A549 (cell line): ENCODE measurements around the gene RASSF9. TPM values are rescaled to one million over a fixed set of nuclear protein-coding genes. Genes with fewer than 3 reads are reported as not detected.

Source experiments
- ATAC-seq, 2 experiments: fragments of 200-7000 bp in 1 of 2; fragments of >200 bp in 1 of 2; cut with Nextera tagmentation in 1 of 2; cut with Tn5 transposase in 1 of 2; 3 replicates each; pipeline versions ENCODE4 v1.8.0 to v1.9.1; 2018 to 2020; ENCODE audit warnings: mild to moderate bottlenecking in 1 of 2, moderate library complexity in 1 of 2
- CTCF ChIA-PET: fragments of 300-600 bp; sonication (Branson Sonifier 250); formaldehyde crosslinking; extraction: SDS; loops from one replicate; lab custom pipeline; 2021; ENCODE audit warnings: antibody characterized with exemption, inconsistent platforms; lab: Yijun Ruan, JAX
- POLR2A ChIA-PET: fragments of 350-600 bp; formaldehyde crosslinking; extraction: SDS; loops from one replicate; lab custom pipeline; 2021; ENCODE audit warnings: antibody characterized with exemption, inconsistent platforms; lab: Yijun Ruan, JAX
- DNase-seq, 2 experiments: peaks; one replicate each; pipeline versions ENCODE4 v3.0.0 to v3.0.0-alpha.2; 2011 to 2016; ENCODE audit warnings: low read depth in 1 of 2, low spot score in 1 of 2
- FAIRE-seq: peaks from 2 replicates; lab custom pipeline; 2011; peaks lifted over from hg19 to GRCh38; lab: Jason Lieb, UNC
- H3K27ac ChIP-seq, 2 experiments: fragments of >200 bp; sonication (Bioruptor Twin); formaldehyde crosslinking; 3 replicates each; pipeline ENCODE4 v1.5.1; 2016 to 2017
- H3K4me1 ChIP-seq: fragments of >200 bp; sonication (Bioruptor Twin); formaldehyde crosslinking; 3 replicates; pipeline ENCODE4 v1.6.1; 2016
- H3K4me2 ChIP-seq: fragments of >200 bp; sonication (Bioruptor Twin); formaldehyde crosslinking; 3 replicates; pipeline ENCODE4 v1.6.1; 2016
- H3K4me3 ChIP-seq: fragments of >200 bp; sonication (Bioruptor Twin); formaldehyde crosslinking; 3 replicates; pipeline ENCODE4 v1.5.1; 2016
- H3K9me3 ChIP-seq: fragments of >200 bp; sonication (Bioruptor Twin); formaldehyde crosslinking; 3 replicates; pipeline ENCODE4 v1.6.1; 2016
- CBX2 ChIP-seq: fragments of 200-600 bp; sonication (generic); IDR thresholded peaks from 2 replicates; pipeline ENCODE4 v1.6.1; 2016; ENCODE audit warnings: low read depth, mild to moderate bottlenecking, borderline replicate concordance
- FOSB ChIP-seq: fragments of 250-450 bp; sonication (Bioruptor Pico); IDR thresholded peaks from 2 replicates; pipeline ENCODE4 v1.5.0; 2020; ENCODE audit warnings: mild to moderate bottlenecking, moderate library complexity
- FOSL2 ChIP-seq, 2 experiments: fragments of 450-650 bp in 1 of 2; fragments of >200 bp in 1 of 2; sonication (Bioruptor Twin) in 1 of 2; formaldehyde crosslinking; IDR thresholded peaks; 2 replicates each; pipeline versions ENCODE4 v1.5.0 to v1.6.1; 2016 to 2020; ENCODE audit warnings: mild to moderate bottlenecking in 1 of 2, moderate library complexity in 1 of 2
- HES2 ChIP-seq: fragments of >200 bp; sonication (Bioruptor Twin); formaldehyde crosslinking; IDR thresholded peaks from 2 replicates; pipeline ENCODE4 v1.6.1; 2016
- NFE2L2 ChIP-seq: fragments of 150-350 bp; conservative IDR thresholded peaks from 2 replicates; pipeline ENCODE4 v1.6.1; 2014; ENCODE audit warnings: low read length
- NR3C1 ChIP-seq: fragments of >200 bp; sonication (Bioruptor Twin); formaldehyde crosslinking; IDR thresholded peaks from 3 replicates; pipeline ENCODE4 v1.6.1; 2017
- POLR2A ChIP-seq: IDR thresholded peaks from 2 replicates; pipeline ENCODE4 v1.6.1; 2012; ENCODE audit warnings: mild to moderate bottlenecking, low read length
- POLR2AphosphoS2 ChIP-seq: conservative IDR thresholded peaks from 2 replicates; pipeline ENCODE4 v1.6.1; 2012; ENCODE audit warnings: low read length, improper control_type of control experiment, inconsistent platforms
- RAD21 ChIP-seq, 2 experiments: fragments of >200 bp in 1 of 2; sonication (Bioruptor Twin) in 1 of 2; formaldehyde crosslinking in 1 of 2; IDR thresholded peaks in 1 of 2; conservative IDR thresholded peaks in 1 of 2; 2 replicates in 1 of 2; 3 replicates in 1 of 2; pipeline ENCODE4 v1.6.1; 2012 to 2018; ENCODE audit warnings: inconsistent platforms in 1 of 2
- REST ChIP-seq: fragments of 200-600 bp; sonication (generic); IDR thresholded peaks from 2 replicates; pipeline ENCODE4 v1.6.1; 2016; ENCODE audit warnings: antibody characterized with exemption, mild to moderate bottlenecking, moderate library complexity
- RFX5 ChIP-seq: fragments of 450-650 bp; IDR thresholded peaks from 2 replicates; pipeline ENCODE4 v1.7.1; 2014; ENCODE audit warnings: antibody characterized with exemption, mild to moderate bottlenecking, moderate library complexity
- RNF2 ChIP-seq: fragments of 200-600 bp; sonication (generic); IDR thresholded peaks from 2 replicates; pipeline ENCODE4 v1.6.1; 2016; ENCODE audit warnings: low read depth, mild to moderate bottlenecking, antibody characterized with exemption, moderate library complexity, borderline replicate concordance
- polyA plus RNA-seq, 4 experiments: library from polyadenylated mRNA; depleted of rRNA in 3 of 4; stranded (reverse); fragments of >200 nt; fragmentation: RNase III in 1 of 4; extraction: RNeasy Plus Mini Kit Qiagen cat#74134 plus additional on column Dnase treatment in 1 of 4; gene quantifications; 2 replicates in 3 of 4; 3 replicates in 1 of 4; pipeline ENCODE4 v1.2.3, GENCODE V29; 2011 to 2017

The RASSF9 gene
- polyA plus RNA-seq, 2 of the 4 experiments (the other 2 are of a cell fraction) = 0.98 to 5.6 TPM

- Histone ChIP-seq H3K4me1 (peaks cover 8% of the 10 kb centered on the region; the same call in 1 of the 3 replicates), H3K9me3 (no peaks in the 10 kb centered on the region), H3K4me2 (peak overlapping the region; percentile 27; the same call in 2 of the 3 replicates), H3K27ac (peak overlapping the region in 1 of 2 experiments; percentile 18; a peak in 2 of 6 replicates), H3K4me3 (no peak overlapping the region)
- TF ChIP-seq REST = no peak
- ATAC-seq = peak in 1 of 2 experiments; percentile 53; a peak in 2 of 6 replicates
- DNase-seq = peak in 1 of 2 experiments; percentile 31
- ChIA-PET POLR2A (no interaction called here), CTCF (no interaction called here)
- FAIRE-seq = no peak
Measured at GRCh38 chr12:85814071-85814470, 22.1 kb downstream of the RASSF9 start.

- FAIRE-seq (no peak), ATAC-seq (no peak), DNase-seq (no peak)
- Histone ChIP-seq H3K4me2 (no peak overlapping the region), H3K9me3 (no peaks in the 10 kb centered on the region), H3K4me3 (no peak overlapping the region), H3K4me1 (peaks cover 8% of the 10 kb centered on the region; the same call in 1 of the 3 replicates)
- POLR2A ChIA-PET = no interaction called here
- TF ChIP-seq REST (no peak), RFX5 (no peak), FOSL2 (IDR thresholded peaks at IDR 0.05) (no peak), FOSL2 (CRISPR knock-in tag; IDR thresholded peaks at IDR 0.05) (no peak)
- TF ChIP-seq, all 56 proteins: peak for 0
- H3K27ac ChIP-seq = no peak overlapping the region
- CTCF ChIA-PET = no interaction called here
Measured at GRCh38 chr12:85809500-85809899, 26.7 kb downstream of the RASSF9 start.

- FAIRE-seq (no peak), DNase-seq (no peak), ATAC-seq (no peak)
- no peaks in the 10 kb centered on the region for H3K9me3 ChIP-seq
- H3K4me1 ChIP-seq = peaks cover 15% of the 10 kb centered on the region; the same call in 2 of the 3 replicates
- no peak overlapping the region for H3K4me2 ChIP-seq
- TF ChIP-seq POLR2A (no peak), CBX2 (no peak), HES2 (no peak), RNF2 (no peak), NR3C1 (no peak), POLR2AphosphoS2 (no peak), RAD21 (conservative IDR thresholded peaks at IDR 0.05 in 1 of 2, IDR thresholded peaks at IDR 0.05 in 1 of 2) (no peak), FOSB (CRISPR knock-in tag) (no peak), NFE2L2 (no peak)
- ChIA-PET POLR2A (no interaction called here), CTCF (no interaction called here)
- no peak overlapping the region for H3K27ac ChIP-seq
- no peak overlapping the region for H3K4me3 ChIP-seq
Measured at GRCh38 chr12:85807730-85808129, 28.5 kb downstream of the RASSF9 start.
